HepG2 (cell line): ENCODE results near the gene TOMM6. TPM values are rescaled to one million over a fixed set of nuclear protein-coding genes. Genes with fewer than 3 reads are reported as not detected.

ENCODE experiments used
- ATF3 ChIP-seq: sonication (generic); formaldehyde crosslinking; IDR thresholded peaks from 2 replicates; pipeline ENCODE4 v1.4.0; 2020; ENCODE audit warnings: missing genetic modification reagents
- E2F5 ChIP-seq: sonication (generic); formaldehyde crosslinking; conservative IDR thresholded peaks from 2 replicates; pipeline ENCODE4 v1.4.0; 2020; ENCODE audit warnings: missing genetic modification reagents
- GATAD2A ChIP-seq: IDR thresholded peaks from 2 replicates; pipeline ENCODE4 v1.6.1; 2016
- HDAC1 ChIP-seq: sonication (generic); formaldehyde crosslinking; IDR thresholded peaks from 2 replicates; pipeline ENCODE4 v1.5.1; 2020; ENCODE audit warnings: mild to moderate bottlenecking, missing genetic modification reagents
- HDAC6 ChIP-seq: fragments of 200-600 bp; sonication (generic); IDR thresholded peaks from 2 replicates; pipeline ENCODE4 v1.7.0; 2017; ENCODE audit warnings: mild to moderate bottlenecking, antibody characterized with exemption, low read length, low read depth
- HMGXB4 ChIP-seq, 2 experiments: sonication (generic) in 1 of 2; formaldehyde crosslinking in 1 of 2; IDR thresholded peaks; 2 replicates each; pipeline versions ENCODE4 v1.4.0 to v1.6.1; 2018 to 2020; ENCODE audit warnings: missing genetic modification reagents in 2 of 2, borderline replicate concordance in 1 of 2, low read depth in 1 of 2, mild to moderate bottlenecking in 1 of 2, missing biosample characterization in 1 of 2
- HNRNPLL ChIP-seq: fragments of 200-400 bp; formaldehyde crosslinking; IDR thresholded peaks from 2 replicates; pipeline ENCODE4 v1.6.1; 2017; ENCODE audit warnings: mild to moderate bottlenecking, low read depth, low read length; ENCODE audit not compliant: poor library complexity, severe bottlenecking
- MYC ChIP-seq: sonication (generic); formaldehyde crosslinking; IDR thresholded peaks from 2 replicates; pipeline ENCODE4 v1.9.0; 2021; ENCODE audit warnings: missing genetic modification reagents, borderline replicate concordance
- SMC3 ChIP-seq: IDR thresholded peaks from 2 replicates; pipeline ENCODE4 v1.6.1; 2011; ENCODE audit warnings: low read length, improper control_type of control experiment
- ZHX2 ChIP-seq, 2 experiments: sonication (generic) in 1 of 2; formaldehyde crosslinking in 1 of 2; IDR thresholded peaks; 2 replicates each; pipeline versions ENCODE4 v1.6.1 to v1.9.0; 2014 to 2022; ENCODE audit warnings: antibody characterized with exemption in 1 of 2, borderline replicate concordance in 1 of 2, inconsistent platforms in 1 of 2, low read depth in 1 of 2, missing genetic modification reagents in 1 of 2
- ZMAT3 ChIP-seq: sonication (generic); formaldehyde crosslinking; conservative IDR thresholded peaks from 2 replicates; pipeline ENCODE4 v1.7.0; 2021; ENCODE audit warnings: missing genetic modification reagents
- ZNF329 ChIP-seq: sonication (generic); formaldehyde crosslinking; IDR thresholded peaks from 2 replicates; pipeline ENCODE4 v1.9.0; 2021; ENCODE audit warnings: low read depth, mild to moderate bottlenecking, missing genetic modification reagents
- ZNF441 ChIP-seq: sonication (generic); formaldehyde crosslinking; IDR thresholded peaks from 2 replicates; pipeline ENCODE4 v1.7.0; 2021; ENCODE audit warnings: missing genetic modification reagents, borderline replicate concordance
- ZNF451 ChIP-seq: sonication (generic); formaldehyde crosslinking; IDR thresholded peaks from 2 replicates; pipeline ENCODE4 v1.5.0; 2020; ENCODE audit warnings: mild to moderate bottlenecking, missing genetic modification reagents
- polyA plus RNA-seq, 8 experiments: library from polyadenylated mRNA; depleted of rRNA in 3 of 8; stranded (reverse) in 7 of 8; unstranded in 1 of 8; fragments of >200 nt; fragmentation: Illumina TruSeq in 4 of 8; extraction: Trizol in 4 of 8; gene quantifications; 2 replicates each; pipeline versions ENCODE4 v1.2.1 to v1.2.3, GENCODE V29; 2011 to 2016; ENCODE audit warnings: low read depth in 4 of 8, missing spikeins in 1 of 8, mixed read lengths in 1 of 8; ENCODE audit not compliant: insufficient read depth in 1 of 8
- total RNA-seq, 5 experiments: library from RNA; depleted of rRNA; stranded (reverse); fragments of >200 nt; fragmentation: Illumina TruSeq; extraction: Trizol; gene quantifications; 2 replicates each; pipeline ENCODE4 v1.2.3, GENCODE V29; 2016; ENCODE audit warnings: low read depth in 1 of 5

Gene TOMM6
- total and polyA plus RNA-seq, 2 of the 13 experiments (the other 11 are each of a cell fraction or from before 2014, with no cell fraction given) = 320 to 321 TPM

GRCh38 chr6:41779788-41780550, 7.5 kb upstream of the TOMM6 start, which contains the start of gene FRS3 (continued):
- TF ChIP-seq GATAD2A (CRISPR knock-in tag) (peak; percentile 70), HDAC1 (CRISPR knock-in tag) (peak; percentile 92), HNRNPLL (peak; percentile 83), ZNF451 (CRISPR knock-in tag) (peak; percentile 96), E2F5 (peak; percentile 72), ZMAT3 (peak; percentile 70; the same call in 1 of the 2 replicates), SMC3 (peak; percentile 78; the same call in 1 of the 2 replicates), ZNF441 (CRISPR knock-in tag) (0 out of 2 replicates have a peak, but pooled peaks have one; percentile 49), MYC (CRISPR knock-in tag) (peak; percentile 78), HMGXB4 (CRISPR knock-in tag; IDR thresholded peaks at IDR 0.05; ENCODE audit: borderline replicate concordance in 1 of 2, low read depth in 1 of 2) (peak; percentile 99), ZHX2 (IDR thresholded peaks at IDR 0.05; ENCODE audit: low read depth) (0 out of 2 replicates have a peak, but pooled peaks have one; percentile 70), ZHX2 (CRISPR knock-in tag; IDR thresholded peaks at IDR 0.05; ENCODE audit: borderline replicate concordance) (no peak), ZNF329 (CRISPR knock-in tag) (peak; percentile 68; the same call in 1 of the 2 replicates), ATF3 (peak; percentile 64; the same call in 1 of the 2 replicates), HDAC6 (no peak)
